ENCODE results near the gene MRPL24.
"Not testable (repeated sequence)": the region's sequence is repeated elsewhere in the genome, so short reads cannot be mapped to it uniquely, and the experiment has no call there.

Gene MRPL24

GRCh38 chr1:156766298-156767100 lies 25.6 kb upstream of the MRPL24 start:
- no peak for TF ChIP-seq CTCF (IDR thresholded peaks at IDR 0.05)
- H3K4me1 ChIP-seq, result peaks cover 0 to 42% (median 36%) of the 10 kb centered on the region in 4 donors
- DNase-seq, result peak in 1 of 2 donors; percentile 54
- H3K36me3 ChIP-seq, result peaks cover 0 to 11% (median 7%) of the 10 kb centered on the region in 3 donors
- H3K27ac ChIP-seq, result peak overlapping the region; percentile 82 to 85
- H3K4me3 ChIP-seq, result peak overlapping the region; percentile 57 to 82
- H3K9me3 ChIP-seq, result no peaks in the 10 kb centered on the region
- intact Hi-C loops (cut with DNase I; ENCODE audit: low total_unique reads), result no loop called here
- no peaks in the 10 kb centered on the region for H3K27me3 ChIP-seq

- no peak for TF ChIP-seq CTCF (IDR thresholded peaks at IDR 0.05)
- peaks cover 0 to 5% (median 0%) of the 10 kb centered on the region in 3 donors for H3K36me3 ChIP-seq
- intact Hi-C loops (cut with DNase I; ENCODE audit: low total_unique reads), result no loop called here
- no peak overlapping the region for H3K4me3 ChIP-seq
- H3K4me1 ChIP-seq, result peaks cover 0 to 33% (median 30%) of the 10 kb centered on the region in 4 donors
- no peak for DNase-seq
- no peak overlapping the region for H3K27ac ChIP-seq
- H3K27me3 ChIP-seq, result no peaks in the 10 kb centered on the region
- H3K9me3 ChIP-seq, result no peaks in the 10 kb centered on the region
Measured at GRCh38 chr1:156765666-156766065, 24.8 kb upstream of the MRPL24 start.

DNA sequence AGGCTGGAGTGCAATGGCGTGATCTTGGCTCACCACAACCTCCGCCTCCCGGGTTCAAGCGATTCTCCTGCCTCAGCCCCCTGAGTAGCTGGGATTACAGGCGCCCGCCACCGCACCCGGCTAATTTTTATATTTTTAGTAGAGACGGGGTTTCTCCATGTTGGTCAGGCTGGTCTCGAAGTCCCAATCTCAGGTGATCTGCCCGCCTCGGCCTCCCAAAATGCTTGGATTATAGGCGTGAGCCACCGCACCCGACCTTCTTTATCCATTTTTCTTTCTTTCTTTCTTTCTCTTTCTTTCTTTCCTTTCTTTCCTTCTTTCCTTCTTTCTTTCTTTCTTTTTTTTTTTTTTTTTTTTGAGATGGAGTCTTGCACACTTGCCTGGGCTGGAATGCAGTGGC lies 24.2 kb upstream of the MRPL24 start:
- H3K27ac ChIP-seq; intact Hi-C loops (cut with DNase I; ENCODE audit: low total_unique reads): not testable (repeated sequence)
- DNase-seq, result peak in 1 of 2 donors; percentile 59

GRCh38 chr1:156760796-156761104 lies 19.9 kb upstream of the MRPL24 start:
- peak in 1 of 2 donors; percentile 31 for DNase-seq
- Histone ChIP-seq H3K9me3 (no peaks in the 10 kb centered on the region), H3K4me3 (no peak overlapping the region), H3K4me1 (no peaks in the 10 kb centered on the region), H3K27me3 (no peaks in the 10 kb centered on the region), H3K27ac (no peak overlapping the region), H3K36me3 (no peaks in the 10 kb centered on the region)
- intact Hi-C loops (cut with DNase I; ENCODE audit: low total_unique reads), result no loop called here
- no peak for TF ChIP-seq CTCF (IDR thresholded peaks at IDR 0.05)

More for the DNA sequence above, 24.2 kb upstream of the MRPL24 start:
- not testable (repeated sequence) for H3K9me3 ChIP-seq, H3K36me3 ChIP-seq, H3K4me3 ChIP-seq, H3K27me3 ChIP-seq
- H3K4me1 ChIP-seq, result peaks cover 0 to 28% (median 26%) of the 10 kb centered on the region in 4 donors

- Histone ChIP-seq H3K9me3 (no peaks in the 10 kb centered on the region), H3K27ac (no peak overlapping the region), H3K4me1 (no peaks in the 10 kb centered on the region), H3K4me3 (no peak overlapping the region), H3K36me3 (no peaks in the 10 kb centered on the region), H3K27me3 (no peaks in the 10 kb centered on the region)
- TF ChIP-seq CTCF (IDR thresholded peaks at IDR 0.05), result no peak
- DNase-seq, result peak in 1 of 2 donors; percentile 34
- intact Hi-C loops (cut with DNase I; ENCODE audit: low total_unique reads), result no loop called here
Measured at GRCh38 chr1:156760092-156760795, 19.4 kb upstream of the MRPL24 start.

DNA sequence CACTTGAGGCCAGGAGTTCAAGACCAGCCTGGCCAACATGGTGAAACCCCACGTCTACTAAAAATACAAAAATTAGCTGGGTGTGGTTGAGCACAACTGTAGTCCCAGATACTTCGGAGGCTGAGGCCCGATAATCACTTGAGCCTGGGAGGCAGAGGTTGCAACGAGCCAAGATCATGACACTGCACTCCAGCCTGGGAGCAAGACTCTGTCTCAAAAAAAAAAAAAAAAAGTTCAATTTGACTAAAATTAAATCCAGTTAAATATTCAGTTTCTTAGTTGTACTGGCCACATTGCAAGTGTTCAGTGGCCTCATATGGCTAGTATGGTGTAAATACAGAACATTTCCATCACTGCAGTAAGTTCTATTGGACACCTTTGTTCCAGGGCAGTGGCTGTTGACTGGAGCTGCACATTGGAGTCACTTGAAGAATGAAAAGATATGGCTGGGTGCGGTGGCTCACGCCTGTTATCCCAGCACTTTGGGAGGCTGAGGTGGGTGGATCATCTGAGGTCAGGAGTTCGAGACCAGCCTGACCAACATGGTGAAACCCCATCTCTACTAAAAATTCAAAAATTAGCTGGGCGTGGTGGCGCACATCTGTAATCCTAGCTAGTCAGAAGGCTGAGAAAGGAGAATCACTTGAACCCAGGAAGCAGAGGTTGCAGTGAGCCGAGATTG lies 16.8 kb upstream of the MRPL24 start:
- H3K4me1 ChIP-seq; H3K9me3 ChIP-seq; H3K27ac ChIP-seq; H3K27me3 ChIP-seq; intact Hi-C loops (cut with DNase I; ENCODE audit: low total_unique reads); H3K4me3 ChIP-seq; H3K36me3 ChIP-seq: not testable (repeated sequence)
- DNase-seq, result peak in 1 of 2 donors; percentile 35
